Measurements from ENCODE around the gene ABHD17B. TPM values are rescaled to one million over a fixed set of nuclear protein-coding genes. Genes with fewer than 3 reads are reported as not detected.
A peak's percentile ranks its signal among the peaks of the same experiment; 100 is the strongest.

The ABHD17B gene
- total and polyA plus RNA-seq, 4 donors = 5.2 to 17.7 (median 10.1) TPM

DNA sequence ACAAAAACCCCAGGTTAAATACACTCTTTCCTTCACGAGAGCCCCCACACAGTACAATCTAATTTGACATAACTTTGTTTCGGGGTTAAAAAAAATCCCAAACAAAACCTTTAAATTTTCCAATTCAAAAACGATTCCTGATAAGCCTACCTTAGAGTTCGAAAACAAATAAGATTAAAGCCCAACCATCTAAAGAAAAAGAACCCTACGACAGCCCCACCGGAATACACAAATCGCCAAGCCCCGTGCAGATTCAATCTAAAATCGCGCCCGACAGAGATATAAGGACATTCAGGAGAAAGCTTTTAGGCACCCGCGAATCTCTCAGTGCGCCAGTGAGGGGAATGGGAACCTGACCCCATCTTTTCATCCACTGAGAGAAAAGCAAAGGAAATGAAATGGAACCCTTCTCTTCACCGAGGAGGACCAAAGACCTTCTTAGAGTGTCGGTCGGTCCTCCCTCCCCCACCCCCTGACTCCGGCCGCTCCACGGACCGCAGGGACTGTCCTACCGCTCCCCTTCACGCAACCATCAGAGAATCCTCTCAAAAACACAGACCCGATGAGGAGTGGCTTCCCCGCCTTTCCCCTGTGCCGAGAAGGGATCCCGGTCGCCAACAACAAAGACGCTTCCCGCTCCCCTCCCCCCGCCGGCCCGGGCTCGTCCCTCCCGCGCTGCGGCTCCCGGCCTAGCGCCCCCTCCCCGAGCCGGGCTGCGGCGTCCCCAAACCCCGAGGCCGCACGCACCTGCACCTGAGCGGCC lies 925 bp downstream of the ABHD17B start:
- peak overlapping the region; percentile 73 to 88 for H3K9ac ChIP-seq (ENCODE audit: low read depth in 1 of 2, low read length in 2 of 2)
- no peaks in the 10 kb centered on the region for H3K36me3 ChIP-seq (ENCODE audit: control insufficient read depth in 4 of 4, insufficient read depth in 3 of 4, low read depth in 1 of 4, low read length in 3 of 4)
- H3K4me1 ChIP-seq (ENCODE audit: control insufficient read depth in 4 of 4, insufficient read depth in 4 of 4, low read length in 3 of 4) = peaks cover 3 to 35% (median 14%) of the 10 kb centered on the region in 4 donors
- WGBS = under 1% methylated on average over 47 of the region's 47 CpGs
- H3K27ac ChIP-seq (ENCODE audit: low read depth in 1 of 2, low read length in 2 of 2) = peak overlapping the region; percentile 87 to 98
- H3K27me3 ChIP-seq (ENCODE audit: control insufficient read depth in 4 of 4, insufficient read depth in 4 of 4, low read length in 3 of 4) = no peaks in the 10 kb centered on the region
- peak overlapping the region; percentile 89 to 97 (median 92) for H3K4me3 ChIP-seq (ENCODE audit: low read depth in 1 of 3, low read length in 3 of 3)
- no peak for TF ChIP-seq FOXA2 (IDR thresholded peaks at IDR 0.05)
- TF ChIP-seq FOXA1 (IDR thresholded peaks at IDR 0.05) = no peak
- TF ChIP-seq GABPA (IDR thresholded peaks at IDR 0.05 in 1 of 2, conservative IDR thresholded peaks at IDR 0.05 in 1 of 2) = no peak
- no peak for TF ChIP-seq NR2F2 (IDR thresholded peaks at IDR 0.05)
- TF ChIP-seq ZBTB33 (IDR thresholded peaks at IDR 0.05) = no peak
- TF ChIP-seq CTCF (IDR thresholded peaks at IDR 0.05; ENCODE audit: low read depth, low read length, missing input control) = no peak
- TF ChIP-seq, protein P1, sequence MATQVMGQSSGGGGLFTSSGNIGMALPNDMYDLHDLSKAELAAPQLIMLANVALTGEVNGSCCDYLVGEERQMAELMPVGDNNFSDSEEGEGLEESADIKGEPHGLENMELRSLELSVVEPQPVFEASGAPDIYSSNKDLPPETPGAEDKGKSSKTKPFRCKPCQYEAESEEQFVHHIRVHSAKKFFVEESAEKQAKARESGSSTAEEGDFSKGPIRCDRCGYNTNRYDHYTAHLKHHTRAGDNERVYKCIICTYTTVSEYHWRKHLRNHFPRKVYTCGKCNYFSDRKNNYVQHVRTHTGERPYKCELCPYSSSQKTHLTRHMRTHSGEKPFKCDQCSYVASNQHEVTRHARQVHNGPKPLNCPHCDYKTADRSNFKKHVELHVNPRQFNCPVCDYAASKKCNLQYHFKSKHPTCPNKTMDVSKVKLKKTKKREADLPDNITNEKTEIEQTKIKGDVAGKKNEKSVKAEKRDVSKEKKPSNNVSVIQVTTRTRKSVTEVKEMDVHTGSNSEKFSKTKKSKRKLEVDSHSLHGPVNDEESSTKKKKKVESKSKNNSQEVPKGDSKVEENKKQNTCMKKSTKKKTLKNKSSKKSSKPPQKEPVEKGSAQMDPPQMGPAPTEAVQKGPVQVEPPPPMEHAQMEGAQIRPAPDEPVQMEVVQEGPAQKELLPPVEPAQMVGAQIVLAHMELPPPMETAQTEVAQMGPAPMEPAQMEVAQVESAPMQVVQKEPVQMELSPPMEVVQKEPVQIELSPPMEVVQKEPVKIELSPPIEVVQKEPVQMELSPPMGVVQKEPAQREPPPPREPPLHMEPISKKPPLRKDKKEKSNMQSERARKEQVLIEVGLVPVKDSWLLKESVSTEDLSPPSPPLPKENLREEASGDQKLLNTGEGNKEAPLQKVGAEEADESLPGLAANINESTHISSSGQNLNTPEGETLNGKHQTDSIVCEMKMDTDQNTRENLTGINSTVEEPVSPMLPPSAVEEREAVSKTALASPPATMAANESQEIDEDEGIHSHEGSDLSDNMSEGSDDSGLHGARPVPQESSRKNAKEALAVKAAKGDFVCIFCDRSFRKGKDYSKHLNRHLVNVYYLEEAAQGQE (IDR thresholded peaks at IDR 0.05) = no peak
- TF ChIP-seq SP1 (IDR thresholded peaks at IDR 0.05) = no peak
- TF ChIP-seq JUND (IDR thresholded peaks at IDR 0.05) = no peak
- TF ChIP-seq MAX (IDR thresholded peaks at IDR 0.05) = no peak
- no peak for TF ChIP-seq TAF1 (conservative IDR thresholded peaks at IDR 0.05)
- TF ChIP-seq EGR1 (IDR thresholded peaks at IDR 0.05; ENCODE audit: low read depth in 2 of 2) = no peak
- no peak for TF ChIP-seq HNF4A (conservative IDR thresholded peaks at IDR 0.05)
- peak; percentile 68 for DNase-seq (ENCODE audit: low spot score)
- no peaks in the 10 kb centered on the region for H3K9me3 ChIP-seq (ENCODE audit: control insufficient read depth in 4 of 4, low read length in 3 of 4)

DNA sequence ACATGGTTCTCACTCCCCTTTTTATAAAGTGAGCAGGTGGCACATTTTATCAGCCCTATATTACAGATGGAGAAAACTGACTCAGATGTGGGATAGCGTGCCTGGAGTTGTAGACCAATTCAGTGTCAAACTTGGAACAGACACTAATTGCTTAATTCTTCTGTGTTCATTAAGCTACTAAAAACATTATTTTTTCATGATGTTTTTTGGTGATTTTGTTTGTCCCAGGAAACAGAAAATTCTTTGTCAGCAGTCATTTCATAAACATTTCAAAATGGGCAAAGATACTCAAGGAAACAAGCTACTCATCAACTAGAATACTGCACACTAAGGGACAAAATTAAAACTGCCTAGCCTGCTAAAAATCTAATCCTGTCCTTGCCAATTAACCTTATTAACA lies 2.2 kb downstream of the ABHD17B start:
- Histone ChIP-seq H3K27me3 (ENCODE audit: control insufficient read depth in 4 of 4, insufficient read depth in 4 of 4, low read length in 3 of 4) (no peaks in the 10 kb centered on the region), H3K27ac (ENCODE audit: low read depth in 1 of 2, low read length in 2 of 2) (no peak overlapping the region), H3K9me3 (ENCODE audit: control insufficient read depth in 4 of 4, low read length in 3 of 4) (no peaks in the 10 kb centered on the region), H3K36me3 (ENCODE audit: control insufficient read depth in 4 of 4, insufficient read depth in 3 of 4, low read depth in 1 of 4, low read length in 3 of 4) (no peaks in the 10 kb centered on the region), H3K4me3 (ENCODE audit: low read depth in 1 of 3, low read length in 3 of 3) (peak overlapping the region in 2 of 3 donors; percentile 89 to 97), H3K4me1 (ENCODE audit: control insufficient read depth in 4 of 4, insufficient read depth in 4 of 4, low read length in 3 of 4) (peaks cover 3 to 35% (median 13%) of the 10 kb centered on the region in 4 donors), H3K9ac (ENCODE audit: low read depth in 1 of 2, low read length in 2 of 2) (peak overlapping the region in 1 of 2 donors; percentile 88)
- WGBS = 29% methylated on average over 1 of the region's 1 CpG
- DNase-seq (ENCODE audit: low spot score) = no peak
- no peak for TF ChIP-seq NR2F2 (IDR thresholded peaks at IDR 0.05)
- TF ChIP-seq ATF3 (IDR thresholded peaks at IDR 0.05) = no peak
- TF ChIP-seq SP1 (IDR thresholded peaks at IDR 0.05) = no peak
- TF ChIP-seq, protein P1 (IDR thresholded peaks at IDR 0.05) = no peak
- no peak for TF ChIP-seq EGR1 (IDR thresholded peaks at IDR 0.05; ENCODE audit: low read depth in 2 of 2)
- no peak for TF ChIP-seq GABPA (IDR thresholded peaks at IDR 0.05 in 1 of 2, conservative IDR thresholded peaks at IDR 0.05 in 1 of 2)
- no peak for TF ChIP-seq JUND (IDR thresholded peaks at IDR 0.05)
- no peak for TF ChIP-seq FOXA1 (IDR thresholded peaks at IDR 0.05)
- no peak for TF ChIP-seq FOXA2 (IDR thresholded peaks at IDR 0.05)
- TF ChIP-seq ZBTB33 (IDR thresholded peaks at IDR 0.05) = no peak
- no peak for TF ChIP-seq HNF4G (IDR thresholded peaks at IDR 0.05)
